ENCODE measurements around the gene RSBN1.
A peak's percentile ranks its signal among the peaks of the same experiment; 100 is the strongest.
"Not testable (repeated sequence)": the region's sequence is repeated elsewhere in the genome, so short reads cannot be mapped to it uniquely, and the experiment has no call there.

The RSBN1 gene

GRCh38 chr1:113779542-113779941 lies 32.7 kb downstream of the RSBN1 start:
- no peak for DNase-seq

- DNase-seq = no peak
Observed at GRCh38 chr1:113777561-113777960, 34.7 kb downstream of the RSBN1 start.

GRCh38 chr1:113770031-113770430 lies 42.2 kb downstream of the RSBN1 start:
- no peak for DNase-seq

DNA sequence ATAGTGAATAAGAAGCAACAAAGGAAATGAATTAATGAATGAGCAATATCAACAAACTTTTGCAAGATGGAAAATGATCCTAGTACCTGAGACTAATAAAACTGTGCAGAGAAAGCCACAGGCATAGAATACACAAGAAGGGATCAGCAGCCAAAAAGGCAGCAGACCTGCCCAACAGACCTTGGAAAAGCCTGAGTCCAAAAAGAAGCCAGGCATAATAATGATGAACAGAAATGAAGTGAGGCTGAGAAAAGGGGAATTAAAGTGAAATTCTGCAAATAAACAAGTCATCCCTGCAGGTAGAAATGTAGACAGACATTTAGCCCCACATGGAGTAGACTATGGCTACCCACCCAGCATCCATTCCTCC lies 42.7 kb downstream of the RSBN1 start:
- no peak for DNase-seq

- no peak for DNase-seq
Observed at GRCh38 chr1:113768916-113769600, 43.2 kb downstream of the RSBN1 start.

DNA sequence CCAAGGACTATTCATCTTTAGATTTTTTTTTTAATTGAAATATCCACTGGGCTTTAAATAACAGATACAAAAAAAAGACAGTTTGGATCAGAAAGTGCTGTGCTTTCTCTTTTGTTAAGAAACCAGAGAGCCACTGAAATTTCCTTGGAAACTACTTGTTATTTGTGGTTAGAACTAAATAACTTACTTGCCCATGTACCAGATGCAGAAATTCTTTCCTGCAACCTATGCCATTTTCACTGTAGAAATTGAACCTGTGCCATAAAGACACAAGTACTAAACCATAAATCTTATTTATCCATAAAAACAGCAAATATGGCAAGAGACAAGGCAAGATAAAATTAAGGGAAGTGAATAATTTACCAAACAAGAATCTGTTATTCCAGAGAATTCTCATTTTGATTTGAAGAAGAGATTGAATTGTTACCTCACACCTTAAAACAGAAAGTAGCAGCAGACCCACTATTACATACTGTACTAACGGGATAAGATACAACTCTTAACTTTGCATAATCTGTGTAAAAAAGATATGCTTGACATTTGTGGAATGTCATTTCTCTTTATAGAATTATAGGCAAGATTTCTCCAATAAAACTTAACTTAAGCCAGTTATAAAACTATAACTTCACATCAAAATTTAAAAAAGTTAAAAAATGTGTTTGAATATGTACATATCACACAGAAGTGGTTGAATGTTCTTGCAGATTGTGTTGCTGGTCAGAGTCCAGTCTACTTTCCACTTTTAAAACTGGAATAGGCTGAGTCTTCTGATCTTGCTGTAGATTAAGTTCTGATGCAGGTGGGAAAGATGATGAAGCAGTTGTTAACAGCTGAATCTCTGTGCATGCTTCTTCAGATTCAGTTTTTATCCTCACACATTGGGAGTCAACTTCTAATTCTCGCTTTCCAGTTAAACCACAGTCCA lies 46.7 kb downstream of the RSBN1 start:
- no peak for DNase-seq

GRCh38 chr1:113763661-113764060 lies 48.6 kb downstream of the RSBN1 start:
- DNase-seq = no peak

- no peak for DNase-seq
Observed at GRCh38 chr1:113761937-113762336, 50.3 kb downstream of the RSBN1 start.

DNA sequence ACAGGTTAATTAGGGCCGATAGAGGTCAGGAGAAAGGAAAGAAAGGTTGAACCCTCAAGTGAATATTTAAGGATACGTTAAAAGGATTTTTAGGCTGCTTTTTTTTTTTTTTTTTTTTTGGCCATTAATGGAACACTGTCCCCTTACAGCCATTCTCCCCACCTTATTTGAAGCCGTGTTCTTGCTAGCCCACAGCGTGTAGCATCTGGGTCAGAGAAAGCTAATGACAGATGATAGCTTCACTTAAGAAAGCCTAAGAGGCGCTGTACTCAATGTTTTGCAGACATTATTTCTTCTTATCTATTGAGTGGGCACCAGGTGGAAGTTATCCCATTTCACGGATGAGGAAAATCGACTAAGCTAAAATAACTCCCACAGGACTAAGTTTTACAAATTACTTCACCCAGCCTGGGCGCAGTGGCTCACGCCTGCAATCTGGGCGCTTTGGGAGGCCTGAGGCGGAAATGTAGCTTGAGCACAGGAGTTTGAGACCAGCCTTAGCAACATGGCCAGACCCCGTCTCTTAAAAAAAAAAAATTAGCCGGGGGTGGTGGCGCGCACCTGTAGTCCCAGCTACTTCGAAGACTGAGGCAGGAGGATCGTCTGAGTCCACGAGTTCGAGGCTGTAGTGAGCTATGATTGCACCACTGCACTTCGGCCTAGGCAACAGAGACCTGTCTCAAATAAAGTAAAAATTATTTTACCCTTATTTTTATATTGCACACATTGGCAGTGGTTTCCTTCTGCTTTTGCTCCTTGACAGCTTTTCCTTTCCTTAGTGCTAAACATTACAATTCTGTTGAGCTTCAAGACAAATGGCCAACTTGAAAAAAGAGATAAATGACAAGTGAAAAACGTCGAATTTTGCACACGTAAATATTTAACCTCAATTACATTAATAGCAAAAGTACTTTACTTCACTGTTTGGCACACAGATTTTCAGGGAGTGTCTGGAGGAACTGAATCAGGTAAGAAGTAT lies 51.9 kb downstream of the RSBN1 start:
- DNase-seq = no peak

- DNase-seq = peak; percentile 58
Observed at GRCh38 chr1:113759333-113760101, 52.8 kb downstream of the RSBN1 start, which contains the start of gene PHTF1. Gene PHTF1, minus strand, starts transcription at chr1:113759486. Its CDS starts 783 bp downstream, at chr1:113758703.

- DNase-seq = peak; percentile 64
Observed at GRCh38 chr1:113758631-113759332, 53.5 kb downstream of the RSBN1 start.

DNA sequence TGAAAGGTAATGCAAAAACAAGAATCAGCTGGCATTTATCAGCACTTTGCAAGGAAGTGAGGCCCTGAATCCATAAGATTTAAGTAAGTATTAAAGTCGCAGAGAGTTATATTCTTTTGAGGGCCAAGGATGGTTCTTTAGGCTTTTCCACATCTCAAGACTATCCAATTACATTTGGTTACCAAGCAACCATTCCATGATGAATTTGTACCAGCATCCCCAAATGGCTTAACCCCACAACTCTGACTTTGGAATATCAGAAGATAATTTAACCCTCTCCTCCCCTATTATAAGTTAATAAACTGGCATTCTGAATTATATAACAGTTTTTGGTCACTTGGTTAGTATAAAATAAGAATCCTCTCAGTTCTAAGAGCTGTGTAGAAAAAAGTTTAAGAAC lies 55.8 kb downstream of the RSBN1 start:
- DNase-seq = no peak

DNA sequence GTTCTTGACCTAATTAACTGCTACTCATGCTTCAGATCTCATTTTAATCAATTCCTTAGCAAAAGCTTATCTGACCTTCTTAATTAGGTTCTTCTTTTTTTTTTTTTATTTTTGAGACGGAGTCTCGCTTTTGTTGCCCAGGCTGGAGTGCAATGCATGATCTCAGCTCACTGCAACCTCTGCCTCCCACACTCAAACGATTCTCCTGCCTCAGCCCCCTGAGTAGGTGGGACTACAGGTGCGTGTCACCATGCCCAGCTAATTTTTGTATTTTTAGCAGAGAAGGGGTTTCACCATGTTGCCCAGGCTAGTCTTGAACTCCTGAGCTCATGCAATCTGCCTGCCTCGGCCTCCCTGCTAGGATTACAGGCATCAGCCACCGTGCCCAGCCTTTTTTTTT lies 58.9 kb downstream of the RSBN1 start:
- not testable (repeated sequence) for DNase-seq

DNA sequence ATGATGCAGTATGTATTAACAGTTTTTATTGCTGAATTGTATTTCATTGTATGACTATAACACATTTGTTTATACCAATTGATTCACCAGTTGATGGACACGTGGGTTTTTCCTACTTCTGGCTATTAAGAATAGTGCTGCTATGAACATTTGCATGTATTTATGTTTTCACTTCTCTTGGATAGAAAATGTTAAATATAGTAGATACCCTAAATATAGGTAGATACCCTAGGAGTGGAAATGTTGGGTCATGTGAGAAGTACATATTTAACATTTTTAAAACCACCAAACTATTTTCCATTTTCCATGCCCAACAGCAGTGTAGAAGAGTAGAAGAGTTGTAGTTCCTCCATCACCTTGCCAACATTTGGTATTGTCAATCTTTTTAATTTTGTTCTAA lies 60.8 kb downstream of the RSBN1 start:
- no peak for DNase-seq

DNA sequence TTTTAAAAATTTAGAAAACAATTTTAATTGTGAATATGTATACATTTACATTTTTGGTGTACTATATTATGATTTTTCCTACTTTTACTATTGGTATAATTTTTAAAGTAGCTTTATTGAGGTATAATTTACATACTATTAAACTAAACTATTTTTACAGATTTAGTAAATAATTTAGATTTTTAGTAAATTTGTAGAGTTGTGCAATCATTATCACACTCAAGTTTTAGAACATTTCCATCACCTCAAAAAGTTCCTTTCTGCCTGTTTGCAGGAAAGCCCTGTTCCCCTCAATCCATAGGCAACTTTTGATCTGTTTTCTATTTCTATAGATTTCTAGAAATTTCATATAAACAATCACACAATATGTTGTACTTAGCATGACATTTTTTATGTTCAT lies 61.2 kb downstream of the RSBN1 start:
- no peak for DNase-seq

- no peak for DNase-seq
Observed at GRCh38 chr1:113749402-113749801, 62.9 kb downstream of the RSBN1 start.

GRCh38 chr1:113747376-113747775 lies 64.9 kb downstream of the RSBN1 start:
- DNase-seq = no peak

DNA sequence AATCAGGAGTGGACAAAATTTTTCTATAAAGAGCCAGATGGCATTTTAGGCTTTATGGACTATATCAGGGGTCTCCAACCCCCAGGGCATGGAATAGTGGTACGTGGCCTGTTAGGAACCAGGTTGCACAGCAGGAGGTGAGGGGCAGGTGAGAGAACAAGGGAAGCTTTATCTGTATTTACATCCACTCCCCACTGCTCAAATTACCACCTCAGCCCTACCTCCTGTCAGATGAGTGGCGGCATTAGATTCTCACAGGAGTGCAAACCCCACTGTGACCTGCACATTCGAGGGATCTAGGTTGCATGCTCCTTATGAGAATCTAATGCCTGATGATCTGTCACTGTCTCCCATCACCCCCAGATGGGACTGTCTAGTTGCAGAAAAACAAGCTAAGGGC lies 66.9 kb downstream of the RSBN1 start:
- DNase-seq = no peak

DNA sequence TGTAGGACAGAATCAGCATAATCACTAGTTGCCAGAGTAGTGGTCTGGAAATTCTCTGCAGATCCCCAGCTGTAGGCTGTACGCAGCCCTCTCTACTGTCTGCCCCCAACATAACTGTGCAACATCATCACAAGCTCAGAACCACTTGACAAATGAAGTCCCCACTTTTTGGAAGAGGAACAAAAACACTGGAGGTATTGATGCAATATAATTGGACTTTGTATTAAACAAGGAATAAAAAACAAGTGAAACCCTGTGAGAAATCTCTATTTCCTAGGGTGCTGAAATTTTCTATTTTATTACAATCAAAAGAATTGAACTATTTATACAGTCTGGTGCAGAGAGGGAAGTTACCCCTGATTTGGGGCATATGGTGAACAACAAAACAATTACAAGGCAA lies 68.2 kb downstream of the RSBN1 start:
- no peak for DNase-seq

GRCh38 chr1:113742515-113742914 lies 69.8 kb downstream of the RSBN1 start:
- DNase-seq = no peak

DNA sequence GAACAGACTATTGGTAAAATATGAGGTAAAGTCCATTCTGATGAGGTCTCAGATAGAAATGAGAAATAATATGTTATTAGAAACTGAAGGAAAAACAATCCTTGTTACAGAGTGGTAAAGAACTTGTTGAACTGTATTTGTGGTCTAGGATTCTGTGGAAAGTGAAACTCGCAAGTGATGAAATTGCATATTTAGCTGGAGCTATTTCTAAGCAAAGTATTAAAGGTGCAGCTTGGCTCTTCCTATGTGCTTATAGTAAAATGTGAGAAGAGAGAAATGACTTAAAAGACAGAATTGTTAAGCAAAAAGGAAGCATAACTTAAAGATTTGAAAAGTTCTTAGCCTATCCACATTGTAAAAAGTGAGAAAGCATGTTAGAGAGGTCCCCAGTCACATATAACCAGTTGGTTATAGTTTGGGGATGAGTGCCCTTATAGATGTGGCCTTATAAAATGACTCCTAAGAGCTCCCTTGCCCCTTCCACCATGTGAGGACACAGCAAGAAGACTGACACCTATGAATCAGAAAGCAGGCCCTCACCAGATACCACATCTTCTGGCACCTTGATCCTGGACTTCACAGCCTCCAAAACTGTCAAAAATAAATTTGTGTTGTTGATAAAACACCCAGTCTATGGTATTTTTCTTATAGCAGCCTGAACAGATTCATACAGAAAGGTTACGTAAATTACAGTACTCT lies 77.8 kb downstream of the RSBN1 start:
- DNase-seq = no peak
